Measurements from ENCODE around the gene LMAN2. TPM values are rescaled to one million over a fixed set of nuclear protein-coding genes. Genes with fewer than 3 reads are reported as not detected.

Gene LMAN2
- total and polyA plus RNA-seq, 10 donors = 50.1 to 211 (median 98.1) TPM

- Histone ChIP-seq H3K36me3 (peaks cover 0 to 87% (median 35%) of the 10 kb centered on the region in 6 donors), H3K27me3 (replicated peaks in 1 of 7) (no peaks in the 10 kb centered on the region), H3K4me1 (peaks cover 17 to 96% (median 74%) of the 10 kb centered on the region in 6 donors), H3K9me3 (no peaks in the 10 kb centered on the region), H3K27ac (peak overlapping the region in 6 of 8 donors; percentile 75 to 90 (median 84)), H3K4me3 (peak overlapping the region in 7 of 8 donors; percentile 25 to 70 (median 41))
- TF ChIP-seq POLR2A (IDR thresholded peaks at IDR 0.05) (no peak), CTCF (IDR thresholded peaks at IDR 0.05 in 8 of 11, conservative IDR thresholded peaks at IDR 0.05 in 3 of 11) (peak in 10 of 11 experiments; percentile 9 to 79 (median 50)), POLR2AphosphoS5 (IDR thresholded peaks at IDR 0.05) (peak; percentile 51 to 79 (median 71))
- WGBS, 5 donors = 20 to 70% (median 42%) methylated on average over 10 to 42 of the region's 42 CpGs
- intact Hi-C loops (cut with DNase I; ENCODE audit: low total_unique reads) = no loop called here
- DNase-seq = peak; percentile 95
These were observed 19.1 kb upstream of the LMAN2 start for GRCh38 chr5:177370488-177371119.

- intact Hi-C loops (cut with DNase I; ENCODE audit: low total_unique reads) = loop anchor here (10.0 kb wide), 1 partner anchor 55 kb away; the partner anchor contains the start of gene MXD3
- no peaks in the 10 kb centered on the region for H3K27me3 ChIP-seq (replicated peaks in 1 of 7)
- DNase-seq = no peak
- H3K36me3 ChIP-seq = peaks cover 0 to 94% (median 35%) of the 10 kb centered on the region in 6 donors
- no peaks in the 10 kb centered on the region for H3K9me3 ChIP-seq
- peak overlapping the region in 7 of 8 donors; percentile 22 to 90 (median 82) for H3K27ac ChIP-seq
- TF ChIP-seq POLR2AphosphoS5 (IDR thresholded peaks at IDR 0.05) (no peak), POLR2A (IDR thresholded peaks at IDR 0.05) (no peak), CTCF (IDR thresholded peaks at IDR 0.05 in 8 of 11, conservative IDR thresholded peaks at IDR 0.05 in 3 of 11) (no peak)
- peak overlapping the region in 1 of 8 donors; percentile 70 for H3K4me3 ChIP-seq
- H3K4me1 ChIP-seq = peaks cover 17 to 97% (median 75%) of the 10 kb centered on the region in 6 donors
- 69 to 74% (median 69%) methylated on average over 9 to 11 of the region's 11 CpGs for WGBS, 5 donors
These were observed 18.4 kb upstream of the LMAN2 start for GRCh38 chr5:177369645-177370440.

- intact Hi-C loops (cut with DNase I; ENCODE audit: low total_unique reads) = loop anchor here (10.0 kb wide), 1 partner anchor 54 kb away; the partner anchor contains the start of gene MXD3
- Histone ChIP-seq H3K36me3 (peaks cover 0 to 89% (median 35%) of the 10 kb centered on the region in 6 donors), H3K4me1 (peaks cover 17 to 98% (median 78%) of the 10 kb centered on the region in 6 donors), H3K4me3 (no peak overlapping the region), H3K9me3 (no peaks in the 10 kb centered on the region), H3K27me3 (replicated peaks in 1 of 7) (no peaks in the 10 kb centered on the region), H3K27ac (peak overlapping the region in 6 of 8 donors; percentile 7 to 90 (median 84))
- DNase-seq = no peak
- whole genome bisulfite sequencing, 5 donors = 67 to 79% (median 75%) methylated on average over 5 of the region's 5 CpGs
- TF ChIP-seq POLR2A (IDR thresholded peaks at IDR 0.05) (no peak), CTCF (IDR thresholded peaks at IDR 0.05 in 8 of 11, conservative IDR thresholded peaks at IDR 0.05 in 3 of 11) (peak in 10 of 11 experiments; percentile 23 to 78 (median 63)), POLR2AphosphoS5 (IDR thresholded peaks at IDR 0.05) (no peak)
These were observed 17.6 kb upstream of the LMAN2 start for GRCh38 chr5:177368869-177369644.
